ENCODE measurements around the gene ZNF827. TPM values are rescaled to one million over a fixed set of nuclear protein-coding genes. Genes with fewer than 3 reads are reported as not detected.

ZNF827 gene
- total RNA-seq, 4 donors from 2014 or later, result 3.0 to 11.0 (median 8.8) TPM

DNA sequence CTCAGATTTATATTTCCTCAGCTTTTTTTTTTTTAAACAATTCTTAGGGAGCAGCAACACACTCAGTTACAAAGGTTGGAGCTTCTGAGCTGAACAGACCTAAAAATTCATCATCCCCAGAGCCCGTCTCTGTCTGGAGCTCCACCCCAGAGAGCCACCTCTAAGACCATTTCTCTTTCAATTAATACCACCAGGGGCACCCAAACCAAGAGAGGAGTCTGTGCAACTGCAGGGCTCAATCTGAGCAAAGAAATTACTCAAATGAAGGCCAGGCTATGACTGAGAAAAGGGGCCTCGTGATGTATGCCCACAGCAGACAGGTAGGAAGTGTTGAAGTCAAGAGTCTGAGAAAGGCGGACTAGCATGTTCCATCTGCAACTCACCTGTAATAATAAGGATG is 163.2 kb downstream of the ZNF827 start:
- TF ChIP-seq POLR2A (IDR thresholded peaks at IDR 0.05), result no peak
- no peak for TF ChIP-seq EP300 (IDR thresholded peaks at IDR 0.05)
- no peak for TF ChIP-seq CTCF (IDR thresholded peaks at IDR 0.05)
- no peak for TF ChIP-seq POLR2AphosphoS5 (IDR thresholded peaks at IDR 0.05)
- Histone ChIP-seq H3K4me3 (no peak overlapping the region), H3K27me3 (no peaks in the 10 kb centered on the region), H3K9me3 (no peaks in the 10 kb centered on the region), H3K27ac (no peak overlapping the region), H3K36me3 (peaks cover 5% of the 10 kb centered on the region), H3K4me1 (no peaks in the 10 kb centered on the region)
- WGBS, result 93% methylated on average over 3 of the region's 3 CpGs
- no peak for DNase-seq (ENCODE audit: low spot score in 2 of 2)

DNA sequence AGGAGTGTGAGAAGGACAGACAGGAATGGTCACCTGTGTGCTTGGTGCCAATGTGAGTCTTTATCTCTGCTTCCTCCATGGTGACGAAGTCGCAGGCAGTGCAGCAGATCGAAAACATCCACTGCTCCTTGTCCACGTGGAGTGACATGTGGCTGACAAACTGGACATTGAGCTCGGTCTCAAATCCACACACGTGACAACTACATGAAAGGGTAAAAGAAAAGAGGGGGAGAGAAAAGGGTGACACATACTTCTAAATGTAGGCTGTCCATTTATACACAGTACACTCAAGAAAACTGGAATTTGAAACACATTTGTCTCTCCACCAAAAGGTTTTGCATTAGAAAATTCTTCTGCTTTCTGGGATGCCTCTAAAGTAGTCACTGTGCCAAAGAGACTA is 164.2 kb downstream of the ZNF827 start:
- DNase-seq (ENCODE audit: low spot score in 2 of 2), result no peak
- H3K4me1 ChIP-seq, result no peaks in the 10 kb centered on the region
- H3K9me3 ChIP-seq, result no peaks in the 10 kb centered on the region
- no peak overlapping the region for H3K4me3 ChIP-seq
- H3K36me3 ChIP-seq, result peaks cover 5% of the 10 kb centered on the region
- WGBS, result 97% methylated on average over 6 of the region's 6 CpGs
- H3K27ac ChIP-seq, result no peak overlapping the region
- no peaks in the 10 kb centered on the region for H3K27me3 ChIP-seq
- TF ChIP-seq CTCF (IDR thresholded peaks at IDR 0.05) (no peak), POLR2AphosphoS5 (IDR thresholded peaks at IDR 0.05) (no peak), POLR2A (IDR thresholded peaks at IDR 0.05) (no peak), EP300 (IDR thresholded peaks at IDR 0.05) (no peak)

- DNase-seq (ENCODE audit: low spot score in 2 of 2), result no peak
- Histone ChIP-seq H3K9me3 (no peaks in the 10 kb centered on the region), H3K27ac (no peak overlapping the region), H3K27me3 (no peaks in the 10 kb centered on the region), H3K36me3 (peaks cover 5% of the 10 kb centered on the region), H3K4me1 (no peaks in the 10 kb centered on the region), H3K4me3 (no peak overlapping the region)
- 91% methylated on average over 6 of the region's 6 CpGs for WGBS
- TF ChIP-seq EP300 (IDR thresholded peaks at IDR 0.05), result no peak
These were observed 164.9 kb downstream of the ZNF827 start for GRCh38 chr4:145773581-145774234.

- TF ChIP-seq POLR2AphosphoS5 (IDR thresholded peaks at IDR 0.05) (no peak), EP300 (IDR thresholded peaks at IDR 0.05) (no peak), POLR2A (IDR thresholded peaks at IDR 0.05) (no peak), CTCF (IDR thresholded peaks at IDR 0.05) (no peak)
- 95% methylated on average over 2 of the region's 2 CpGs for WGBS
- H3K27ac ChIP-seq, result no peak overlapping the region
These were observed 166.3 kb downstream of the ZNF827 start for GRCh38 chr4:145772347-145772746.

DNA sequence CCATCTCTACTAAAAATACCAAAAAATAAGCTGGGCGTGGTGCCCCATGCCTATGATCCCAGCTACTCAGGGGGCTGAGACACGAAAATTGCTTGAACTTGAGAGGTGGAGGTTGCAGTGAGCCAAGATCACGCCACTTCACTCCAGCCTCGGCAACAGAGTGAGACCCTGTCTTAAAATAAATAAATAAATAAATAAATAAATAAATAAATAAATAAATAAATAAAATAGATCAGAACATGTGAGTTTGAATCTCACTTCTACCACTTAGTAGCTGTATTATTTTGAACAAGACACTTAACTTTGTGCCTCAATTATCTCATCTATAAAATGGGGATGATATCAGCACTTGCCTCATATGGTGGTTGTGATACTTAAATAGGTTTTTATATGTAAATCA is 168.5 kb downstream of the ZNF827 start:
- Histone ChIP-seq H3K36me3 (peaks cover 10% of the 10 kb centered on the region), H3K4me1 (no peaks in the 10 kb centered on the region), H3K27ac (no peak overlapping the region), H3K9me3 (no peaks in the 10 kb centered on the region), H3K27me3 (no peaks in the 10 kb centered on the region), H3K4me3 (no peak overlapping the region)
- WGBS, result 85% methylated on average over 4 of the region's 4 CpGs
- no peak for DNase-seq (ENCODE audit: low spot score in 2 of 2)
- TF ChIP-seq POLR2A (IDR thresholded peaks at IDR 0.05) (no peak), POLR2AphosphoS5 (IDR thresholded peaks at IDR 0.05) (no peak), CTCF (IDR thresholded peaks at IDR 0.05) (no peak), EP300 (IDR thresholded peaks at IDR 0.05) (no peak)

More at GRCh38 chr4:145772347-145772746, 166.3 kb downstream of the ZNF827 start:
- Histone ChIP-seq H3K4me3 (no peak overlapping the region), H3K4me1 (no peaks in the 10 kb centered on the region), H3K9me3 (no peaks in the 10 kb centered on the region), H3K36me3 (peaks cover 5% of the 10 kb centered on the region), H3K27me3 (no peaks in the 10 kb centered on the region)
- no peak for DNase-seq (ENCODE audit: low spot score in 2 of 2)
